GM19035 (cell line): ENCODE data around the gene MYO15B.

ENCODE experiments used
- ATAC-seq: cut with Tn5 transposase; IDR thresholded peaks from one replicate; pipeline ENCODE4 v1.9.1; 2021; ENCODE audit not compliant: unreplicated experiment

The MYO15B gene

GRCh38 chr17:75587675-75588595 lies at the start of gene MYO15B:
TSS of gene MYO15B (plus strand) at chr17:75587800. CDS start at chr17:75588058, 258 bp downstream.
- ATAC-seq: peak; percentile 10

GRCh38 chr17:75539967-75540729 lies 47.5 kb upstream of the MYO15B start:
- ATAC-seq: no peak

- no peak for ATAC-seq
These were observed 46.6 kb upstream of the MYO15B start for GRCh38 chr17:75540923-75541503.

GRCh38 chr17:75542229-75542628 lies 45.4 kb upstream of the MYO15B start:
- ATAC-seq: no peak

- ATAC-seq: no peak
These were observed 44.8 kb upstream of the MYO15B start for GRCh38 chr17:75542728-75543336.

GRCh38 chr17:75544250-75544649 lies 43.4 kb upstream of the MYO15B start:
- ATAC-seq: no peak

- ATAC-seq: no peak
These were observed 41.4 kb upstream of the MYO15B start for GRCh38 chr17:75546181-75546580.

GRCh38 chr17:75547091-75547490 lies 40.5 kb upstream of the MYO15B start:
- ATAC-seq: no peak

- no peak for ATAC-seq
These were observed 38.8 kb upstream of the MYO15B start for GRCh38 chr17:75548813-75549212.

GRCh38 chr17:75549246-75550138 lies 38.1 kb upstream of the MYO15B start:
- no peak for ATAC-seq

GRCh38 chr17:75550139-75550465 lies 37.5 kb upstream of the MYO15B start:
- ATAC-seq: no peak

- no peak for ATAC-seq
These were observed 36.3 kb upstream of the MYO15B start for GRCh38 chr17:75551266-75551665.

GRCh38 chr17:75552425-75553294 lies 34.9 kb upstream of the MYO15B start:
- no peak for ATAC-seq

GRCh38 chr17:75553295-75554110 lies 34.1 kb upstream of the MYO15B start:
- no peak for ATAC-seq

GRCh38 chr17:75555679-75556153 lies 31.9 kb upstream of the MYO15B start:
- ATAC-seq: no peak

- ATAC-seq: no peak
These were observed 30.3 kb upstream of the MYO15B start for GRCh38 chr17:75557075-75557851.

GRCh38 chr17:75557852-75558665 lies 29.5 kb upstream of the MYO15B start:
- ATAC-seq: no peak
